Sigmoid colon (tissue), 7 donors: ENCODE data around the gene QPCTL. TPM values are rescaled to one million over a fixed set of nuclear protein-coding genes. Genes with fewer than 3 reads are reported as not detected.

Source experiments
- DNase-seq: peaks from one replicate; pipeline ENCODE4 v3.0.0-alpha.2; 2019
- H3K27ac ChIP-seq, 4 donors: fragments of 200-600 bp; sonication (generic); one replicate each; pipeline ENCODE4 v1.5.1; 2016 to 2019; ENCODE audit warnings: mild to moderate bottlenecking in 1 of 4
- H3K27me3 ChIP-seq, 3 donors: fragments of 200-600 bp; sonication (generic); one replicate each; pipeline ENCODE4 v1.5.1; 2019; ENCODE audit warnings: mild to moderate bottlenecking in 1 of 3
- H3K36me3 ChIP-seq, 4 donors: fragments of 200-600 bp; sonication (generic); one replicate each; pipeline ENCODE4 v1.5.1; 2016 to 2019
- H3K4me1 ChIP-seq, 4 donors: fragments of 200-600 bp; sonication (generic); one replicate each; pipeline ENCODE4 v1.5.1; 2017 to 2019
- H3K4me3 ChIP-seq, 4 donors: fragments of 200-600 bp; sonication (generic); one replicate each; pipeline ENCODE4 v1.5.1; 2017 to 2019; ENCODE audit warnings: mild to moderate bottlenecking in 2 of 4, moderate library complexity in 1 of 4
- H3K9me3 ChIP-seq, 4 donors: fragments of 200-600 bp in 3 of 4; sonication (generic) in 3 of 4; one replicate each; pipeline versions ENCODE4 v1.5.1 to v1.6.1; 2013 to 2019
- CTCF ChIP-seq, 4 experiments: fragments of 450-650 bp in 3 of 4; fragments of 200-600 bp in 1 of 4; IDR thresholded peaks; one replicate each; pipeline ENCODE4 v1.5.1; 2016 to 2019; ENCODE audit warnings: antibody characterized with exemption in 4 of 4, mild to moderate bottlenecking in 3 of 4, moderate library complexity in 2 of 4
- EP300 ChIP-seq, 4 donors: sonication (generic); formaldehyde crosslinking; IDR thresholded peaks; one replicate each; pipeline ENCODE4 v1.6.1; 2017; ENCODE audit warnings: antibody characterized with exemption in 4 of 4
- POLR2A ChIP-seq, 2 donors: fragments of 450-650 bp; IDR thresholded peaks; one replicate each; pipeline ENCODE4 v1.6.1; 2016; ENCODE audit warnings: antibody characterized with exemption in 2 of 2, mild to moderate bottlenecking in 2 of 2, moderate library complexity in 2 of 2
- POLR2AphosphoS5 ChIP-seq, 4 donors: sonication (generic); formaldehyde crosslinking; IDR thresholded peaks; one replicate each; pipeline ENCODE4 v1.6.1; 2017; ENCODE audit warnings: antibody characterized with exemption in 4 of 4
- WGBS, 2 donors: extraction: QIAGEN DNeasy Blood & Tissue Kit; methylation state at CpG; one replicate each; pipeline ENCODE4 v1.1.7; 2013; 5-methylcytosine and 5-hydroxymethylcytosine counted together
- intact Hi-C: fragments of 100-400 bp; cut with DNase I; formaldehyde crosslinking; loops from one replicate; pipeline ENCODE4 v1.15.1; 2023
- polyA plus RNA-seq, 3 donors: library from polyadenylated mRNA; stranded (reverse); fragments of 200-250 nt; gene quantifications; one replicate each; pipeline ENCODE4 v1.2.3, GENCODE V29; 2013
- small RNA-seq, 3 donors: library from RNA; depleted of rRNA; stranded (forward); fragments of <200 nt; gene quantifications; one replicate each; pipeline ENCODE3, GENCODE V24; 2016
- total RNA-seq, 4 donors: library from RNA; depleted of rRNA; stranded (reverse); fragments of >200 nt; gene quantifications; one replicate each; pipeline ENCODE4 v1.1.0, GENCODE V29; 2016
- donor health status: healthy with polysubstance abuse.
- donor health status: Bipolar disorder and iron deficiency.
- donor health status: healthy.

QPCTL gene
- total and polyA plus RNA-seq, 7 donors = 1.2 to 7.6 (median 2.4) TPM

- Histone ChIP-seq H3K36me3 (no peaks in the 10 kb centered on the region), H3K4me3 (no peak overlapping the region), H3K27ac (no peak overlapping the region), H3K9me3 (no peaks in the 10 kb centered on the region), H3K4me1 (no peaks in the 10 kb centered on the region), H3K27me3 (no peaks in the 10 kb centered on the region)
- WGBS, 2 donors = 94 to 95% methylated on average over 12 of the region's 12 CpGs
- intact Hi-C loops = no loop called here
- TF ChIP-seq CTCF (IDR thresholded peaks at IDR 0.05) (no peak), POLR2A (IDR thresholded peaks at IDR 0.05) (no peak)
- no peak for DNase-seq
Measured at GRCh38 chr19:45752639-45753038, 60.2 kb downstream of the QPCTL start.

DNA sequence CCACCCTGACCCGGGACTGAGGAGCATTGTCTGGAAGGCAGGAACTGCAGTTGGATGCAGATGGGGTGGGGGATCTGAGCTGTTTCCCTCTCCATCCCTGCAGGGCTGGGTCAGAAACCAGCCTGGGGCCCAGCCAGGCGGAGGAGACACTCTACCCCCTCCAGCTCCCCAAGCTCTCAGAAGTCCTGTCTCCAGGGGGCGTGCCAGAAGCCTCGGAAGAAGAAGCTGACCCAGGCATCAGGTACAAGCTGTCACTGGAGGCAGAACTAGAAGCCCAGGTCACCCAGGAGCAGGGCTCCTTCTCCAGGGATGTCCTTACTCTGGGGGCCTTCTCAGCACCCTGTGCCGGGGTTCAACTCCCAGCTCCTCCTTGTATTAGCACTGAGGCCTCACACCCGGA, 61.1 kb downstream of the QPCTL start:
- Histone ChIP-seq H3K4me1 (no peaks in the 10 kb centered on the region), H3K9me3 (no peaks in the 10 kb centered on the region), H3K27ac (no peak overlapping the region), H3K36me3 (no peaks in the 10 kb centered on the region), H3K4me3 (no peak overlapping the region), H3K27me3 (no peaks in the 10 kb centered on the region)
- WGBS, 2 donors = 68 to 75% methylated on average over 6 of the region's 6 CpGs
- intact Hi-C loops = no loop called here
- TF ChIP-seq EP300 (IDR thresholded peaks at IDR 0.05) (no peak), CTCF (IDR thresholded peaks at IDR 0.05) (no peak), POLR2AphosphoS5 (IDR thresholded peaks at IDR 0.05) (no peak), POLR2A (IDR thresholded peaks at IDR 0.05) (no peak)
- DNase-seq = no peak

Small RNAs within 50 kb of the gene (small RNA-seq; reads per million reads assigned to genes)
- 0 reads per million in 3 donors for gene MIR642A
- gene RN7SL836P = 0.07 to 0.24 (median 0.11) reads per million in 3 donors

Other genes starting within 250 kb of the QPCTL start
- 10 to 100 TPM in 3 of 4 donors, 1 to 10 TPM in 1; 1.1 to 28.1 (median 23.1) TPM for gene FOSB, start 224.7 kb upstream of the QPCTL start, total RNA-seq
- 10 to 100 TPM in 1 of 3 donors, 1 to 10 TPM in 2; 3.7 to 11.0 (median 5.4) TPM for gene FOSB, start 224.7 kb upstream of the QPCTL start, polyA plus RNA-seq
- gene RTN2, start 195.6 kb upstream of the QPCTL start, total RNA-seq = 10 to 100 TPM; 15.0 to 23.5 (median 19.2) TPM
- gene RTN2, start 195.6 kb upstream of the QPCTL start, polyA plus RNA-seq = 10 to 100 TPM in 2 of 3 donors, 1 to 10 TPM in 1; 9.5 to 15.0 (median 12.0) TPM
- 1 to 10 TPM; 1.2 to 2.5 (median 2.2) TPM for gene PPM1N, start 194.2 kb upstream of the QPCTL start, total RNA-seq
- gene PPM1N, start 194.2 kb upstream of the QPCTL start, polyA plus RNA-seq = 1 to 10 TPM; 3.0 to 4.2 (median 3.5) TPM
- gene VASP, start 185.2 kb upstream of the QPCTL start, total RNA-seq = 100 to 1,000 TPM; 101 to 205 (median 128) TPM
- gene VASP, start 185.2 kb upstream of the QPCTL start, polyA plus RNA-seq = 100 to 1,000 TPM; 160 to 223 (median 164) TPM
- 1 to 10 TPM; 5.4 to 9.9 (median 8.1) TPM for gene OPA3, start 107.9 kb upstream of the QPCTL start, total RNA-seq
- 10 to 100 TPM in 1 of 3 donors, 1 to 10 TPM in 2; 3.0 to 11.3 (median 4.4) TPM for gene OPA3, start 107.9 kb upstream of the QPCTL start, polyA plus RNA-seq
- 1 to 10 TPM in 1 of 4 donors, under 1 TPM in 3; 0.55 to 1.9 (median 0.85) TPM for gene GPR4, start 90.5 kb upstream of the QPCTL start, total RNA-seq
- 1 to 10 TPM in 2 of 3 donors, under 1 TPM in 1; 0.46 to 1.8 (median 1.8) TPM for gene GPR4, start 90.5 kb upstream of the QPCTL start, polyA plus RNA-seq
- gene EML2, start 53.3 kb upstream of the QPCTL start, total RNA-seq = 10 to 100 TPM; 10.4 to 34.6 (median 14.7) TPM
- gene EML2, start 53.3 kb upstream of the QPCTL start, polyA plus RNA-seq = 10 to 100 TPM; 40.2 to 75.6 (median 40.5) TPM
- not detected for gene GIPR, start 24.4 kb upstream of the QPCTL start, total RNA-seq
- 10 to 100 TPM in 1 of 3 donors, 1 to 10 TPM in 1, under 1 TPM in 1; 0.69 to 11.8 (median 3.6) TPM for gene GIPR, start 24.4 kb upstream of the QPCTL start, polyA plus RNA-seq
- gene SNRPD2, start 713 bp upstream of the QPCTL start, total RNA-seq = 100 to 1,000 TPM; 145 to 261 (median 242) TPM
- gene SNRPD2, start 713 bp upstream of the QPCTL start, polyA plus RNA-seq = 100 to 1,000 TPM; 271 to 423 (median 382) TPM
- 1 to 10 TPM; 7.1 to 9.7 (median 8.8) TPM for gene FBXO46, start 38.2 kb downstream of the QPCTL start, total RNA-seq
- gene FBXO46, start 38.2 kb downstream of the QPCTL start, polyA plus RNA-seq = 10 to 100 TPM in 2 of 3 donors, 1 to 10 TPM in 1; 9.5 to 16.5 (median 10.8) TPM
- gene MEIOSIN, start 40.8 kb downstream of the QPCTL start, total RNA-seq = not detected
- gene MEIOSIN, start 40.8 kb downstream of the QPCTL start, polyA plus RNA-seq = not detected
- gene SIX5, start 76.6 kb downstream of the QPCTL start, total RNA-seq = 10 to 100 TPM; 16.8 to 20.7 (median 18.7) TPM
- 10 to 100 TPM in 1 of 3 donors, 1 to 10 TPM in 2; 4.2 to 11.6 (median 7.8) TPM for gene SIX5, start 76.6 kb downstream of the QPCTL start, polyA plus RNA-seq
- 100 to 1,000 TPM in 3 of 4 donors, 10 to 100 TPM in 1; 62.2 to 219 (median 168) TPM for gene DMPK, start 89.8 kb downstream of the QPCTL start, total RNA-seq
- gene DMPK, start 89.8 kb downstream of the QPCTL start, polyA plus RNA-seq = 10 to 100 TPM in 1 of 3 donors, 1 to 10 TPM in 2; 7.2 to 43.0 (median 8.8) TPM
- gene DMWD, start 100.2 kb downstream of the QPCTL start, total RNA-seq = 10 to 100 TPM; 21.1 to 59.5 (median 36.8) TPM
- gene DMWD, start 100.2 kb downstream of the QPCTL start, polyA plus RNA-seq = 10 to 100 TPM; 13.2 to 30.4 (median 14.8) TPM
- gene RSPH6A, start 122.6 kb downstream of the QPCTL start, total RNA-seq = not detected
- under 1 TPM in 1 of 3 donors, not detected in 2; 0.12 TPM for gene RSPH6A, start 122.6 kb downstream of the QPCTL start, polyA plus RNA-seq
- gene SYMPK, start 170.5 kb downstream of the QPCTL start, total RNA-seq = 10 to 100 TPM; 18.2 to 31.3 (median 25.3) TPM
- gene SYMPK, start 170.5 kb downstream of the QPCTL start, polyA plus RNA-seq = 10 to 100 TPM; 26.4 to 84.4 (median 30.7) TPM
- under 1 TPM in 1 of 4 donors, not detected in 3; 0.49 TPM for gene FOXA3, start 171.7 kb downstream of the QPCTL start, total RNA-seq
- gene FOXA3, start 171.7 kb downstream of the QPCTL start, polyA plus RNA-seq = 10 to 100 TPM; 28.1 to 72.8 (median 57.1) TPM
- gene IRF2BP1, start 193.5 kb downstream of the QPCTL start, total RNA-seq = 10 to 100 TPM; 18.0 to 25.5 (median 20.8) TPM
- 10 to 100 TPM in 2 of 3 donors, 1 to 10 TPM in 1; 7.8 to 15.2 (median 11.3) TPM for gene IRF2BP1, start 193.5 kb downstream of the QPCTL start, polyA plus RNA-seq
- 1 to 10 TPM; 1.8 to 6.1 (median 3.0) TPM for gene MYPOP, start 209.9 kb downstream of the QPCTL start, total RNA-seq
- 1 to 10 TPM; 6.2 to 8.3 (median 6.6) TPM for gene MYPOP, start 209.9 kb downstream of the QPCTL start, polyA plus RNA-seq
- not detected for gene NANOS2, start 222.1 kb downstream of the QPCTL start, total RNA-seq
- gene NANOS2, start 222.1 kb downstream of the QPCTL start, polyA plus RNA-seq = under 1 TPM in 2 of 3 donors, not detected in 1; 0.46 to 0.60 TPM